ENCODE data around the gene GPR3. TPM values are rescaled to one million over a fixed set of nuclear protein-coding genes. Genes with fewer than 3 reads are reported as not detected.
"Not testable (repeated sequence)": the region's sequence is repeated elsewhere in the genome, so short reads cannot be mapped to it uniquely, and the experiment has no call there.

GPR3 gene
- total and polyA plus RNA-seq, 3 donors from 2014 or later: 0.12 to 0.47 (median 0.20) TPM

DNA sequence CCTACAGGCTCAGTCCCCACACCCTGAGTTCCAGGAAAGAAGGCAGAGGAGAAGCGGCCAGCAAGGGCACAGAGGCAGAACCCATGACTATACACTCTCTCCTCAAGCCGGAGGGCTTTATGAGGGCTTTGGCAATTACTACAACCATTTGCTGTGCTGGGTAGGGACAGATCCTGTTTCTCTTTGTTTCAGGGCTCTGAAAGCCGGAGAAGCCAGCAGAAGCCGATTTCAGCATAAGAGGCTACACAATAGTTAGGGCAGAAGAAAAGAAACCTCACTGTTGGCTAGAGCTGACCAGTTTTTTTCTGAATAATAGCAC is 13.9 kb downstream of the GPR3 start:
- no peaks in the 10 kb centered on the region for H3K9me3 ChIP-seq
- no peak for TF ChIP-seq POLR2A (IDR thresholded peaks at IDR 0.05)
- TF ChIP-seq, protein P1, sequence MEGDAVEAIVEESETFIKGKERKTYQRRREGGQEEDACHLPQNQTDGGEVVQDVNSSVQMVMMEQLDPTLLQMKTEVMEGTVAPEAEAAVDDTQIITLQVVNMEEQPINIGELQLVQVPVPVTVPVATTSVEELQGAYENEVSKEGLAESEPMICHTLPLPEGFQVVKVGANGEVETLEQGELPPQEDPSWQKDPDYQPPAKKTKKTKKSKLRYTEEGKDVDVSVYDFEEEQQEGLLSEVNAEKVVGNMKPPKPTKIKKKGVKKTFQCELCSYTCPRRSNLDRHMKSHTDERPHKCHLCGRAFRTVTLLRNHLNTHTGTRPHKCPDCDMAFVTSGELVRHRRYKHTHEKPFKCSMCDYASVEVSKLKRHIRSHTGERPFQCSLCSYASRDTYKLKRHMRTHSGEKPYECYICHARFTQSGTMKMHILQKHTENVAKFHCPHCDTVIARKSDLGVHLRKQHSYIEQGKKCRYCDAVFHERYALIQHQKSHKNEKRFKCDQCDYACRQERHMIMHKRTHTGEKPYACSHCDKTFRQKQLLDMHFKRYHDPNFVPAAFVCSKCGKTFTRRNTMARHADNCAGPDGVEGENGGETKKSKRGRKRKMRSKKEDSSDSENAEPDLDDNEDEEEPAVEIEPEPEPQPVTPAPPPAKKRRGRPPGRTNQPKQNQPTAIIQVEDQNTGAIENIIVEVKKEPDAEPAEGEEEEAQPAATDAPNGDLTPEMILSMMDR (IDR thresholded peaks at IDR 0.05): no peak
- intact Hi-C loops (cut with DNase I; ENCODE audit: low total_unique reads): no loop called here
- H3K4me3 ChIP-seq: no peak overlapping the region
- 56 to 63% methylated on average over 2 to 4 of the region's 4 CpGs for WGBS, 2 donors
- H3K27me3 ChIP-seq: no peaks in the 10 kb centered on the region
- H3K4me1 ChIP-seq: peaks cover 31% of the 10 kb centered on the region
- no peaks in the 10 kb centered on the region for H3K36me3 ChIP-seq (ENCODE audit: low read depth, missing control alignments)
- H3K27ac ChIP-seq: peak overlapping the region in 1 of 2 donors; percentile 71
- DNase-seq: no peak

DNA sequence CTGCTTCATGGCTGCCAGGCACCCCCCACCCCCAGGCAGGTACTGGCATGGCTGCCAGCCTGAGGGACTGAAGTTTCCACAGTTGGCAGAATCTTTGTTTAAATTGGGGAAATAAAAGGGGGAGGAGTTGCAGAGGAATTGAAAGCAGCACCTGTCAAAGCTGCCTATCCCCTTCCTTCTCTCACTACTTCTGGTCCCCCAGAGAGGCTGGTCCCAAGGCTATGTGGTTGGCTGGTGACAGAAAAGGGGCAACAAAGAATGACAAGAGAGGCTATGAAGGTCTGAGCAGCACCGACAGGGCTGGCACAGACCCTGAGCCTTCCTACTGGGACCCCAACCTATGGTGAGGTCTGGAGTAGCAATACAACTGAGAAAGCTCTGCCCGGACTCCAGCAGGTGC is 14.4 kb downstream of the GPR3 start:
- peaks cover 31% of the 10 kb centered on the region for H3K4me1 ChIP-seq
- H3K9me3 ChIP-seq; DNase-seq; intact Hi-C loops (cut with DNase I; ENCODE audit: low total_unique reads); H3K36me3 ChIP-seq (ENCODE audit: low read depth, missing control alignments); H3K27me3 ChIP-seq; H3K4me3 ChIP-seq: not testable (repeated sequence)
- WGBS, 2 donors: 89 to 95% methylated on average over 2 of the region's 2 CpGs
- H3K27ac ChIP-seq: peak overlapping the region in 1 of 2 donors; percentile 71

DNA sequence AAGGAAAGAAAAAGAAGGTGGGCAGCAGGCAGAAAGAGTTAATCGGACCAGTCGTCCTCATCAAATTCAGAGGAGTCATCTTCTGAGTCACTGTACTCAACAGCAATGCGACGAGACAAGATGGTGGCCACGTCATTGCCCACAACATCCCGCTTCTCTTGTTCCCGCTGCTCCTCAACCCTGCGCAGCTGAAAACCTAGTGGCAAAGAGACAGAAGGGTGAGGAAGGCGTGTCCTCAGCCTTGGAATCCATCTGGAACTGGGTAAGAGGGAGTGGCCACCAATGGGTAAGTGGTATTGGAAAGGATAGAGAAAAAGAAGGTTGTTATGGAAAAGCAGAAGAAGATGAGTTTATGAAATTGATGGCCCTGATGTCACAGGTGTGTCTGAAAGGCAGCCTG is 15.7 kb downstream of the GPR3 start:
- no peak overlapping the region for H3K27ac ChIP-seq
- H3K4me3 ChIP-seq: no peak overlapping the region
- H3K4me1 ChIP-seq: peaks cover 18% of the 10 kb centered on the region
- DNase-seq: no peak
- intact Hi-C loops (cut with DNase I; ENCODE audit: low total_unique reads): no loop called here
- 90 to 94% methylated on average over 9 of the region's 9 CpGs for whole genome bisulfite sequencing, 2 donors
- H3K9me3 ChIP-seq: no peaks in the 10 kb centered on the region
- no peaks in the 10 kb centered on the region for H3K36me3 ChIP-seq (ENCODE audit: low read depth, missing control alignments)
- H3K27me3 ChIP-seq: no peaks in the 10 kb centered on the region
- TF ChIP-seq, protein P1 (IDR thresholded peaks at IDR 0.05): no peak
- no peak for TF ChIP-seq POLR2A (IDR thresholded peaks at IDR 0.05)

DNA sequence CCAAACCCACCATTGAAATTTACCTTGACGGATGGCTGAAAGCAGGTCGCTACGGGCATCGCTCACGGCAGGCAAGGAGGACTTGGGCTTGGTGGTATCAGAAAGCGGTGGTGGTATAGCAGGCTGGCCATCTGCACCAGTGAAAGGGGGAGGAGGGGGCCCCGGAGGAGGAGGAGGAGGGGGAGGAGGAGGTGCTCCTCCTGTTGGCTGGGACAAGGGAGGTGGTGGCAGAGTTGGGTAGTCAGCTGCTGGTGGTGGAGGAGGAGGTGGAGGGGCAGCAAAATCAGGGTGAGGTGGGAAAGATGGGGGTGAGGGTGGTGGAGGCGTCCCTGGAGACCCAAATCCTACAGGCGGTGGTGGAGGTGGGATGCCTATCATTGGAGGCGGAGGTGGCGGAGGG is 17.2 kb downstream of the GPR3 start:
- intact Hi-C loops (cut with DNase I; ENCODE audit: low total_unique reads): loop anchor here (10.0 kb wide), 1 partner anchor 95 kb away; no protein-coding TSS in a partner anchor
- DNase-seq: no peak
- TF ChIP-seq, protein P1 (IDR thresholded peaks at IDR 0.05): no peak
- no peak for TF ChIP-seq POLR2A (IDR thresholded peaks at IDR 0.05)
- H3K9me3 ChIP-seq: no peaks in the 10 kb centered on the region
- H3K27me3 ChIP-seq: no peaks in the 10 kb centered on the region
- H3K36me3 ChIP-seq (ENCODE audit: low read depth, missing control alignments): no peaks in the 10 kb centered on the region
- no peak overlapping the region for H3K4me3 ChIP-seq
- peaks cover 11% of the 10 kb centered on the region for H3K4me1 ChIP-seq
- WGBS, 2 donors: 91 to 92% methylated on average over 11 of the region's 11 CpGs
- H3K27ac ChIP-seq: no peak overlapping the region

DNA sequence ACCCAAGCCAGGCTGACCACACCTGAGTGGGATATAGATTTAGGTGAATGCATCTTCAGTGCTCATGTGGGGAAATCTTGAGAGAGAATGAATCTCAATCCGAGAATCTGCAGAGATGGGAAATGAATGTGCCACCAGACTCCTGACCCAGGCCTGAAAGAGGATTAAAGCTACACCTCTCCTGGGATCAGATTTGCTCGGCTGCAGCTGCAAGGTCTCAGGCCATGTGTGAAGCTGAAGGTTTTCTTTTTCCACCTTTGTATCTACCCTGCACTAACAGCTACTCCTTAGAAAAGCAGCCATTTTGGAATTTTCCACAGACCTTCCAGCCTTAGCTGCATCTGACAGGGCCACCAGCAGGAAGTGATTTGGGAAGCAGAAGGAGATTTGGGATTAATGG is 18.3 kb downstream of the GPR3 start:
- intact Hi-C loops (cut with DNase I; ENCODE audit: low total_unique reads): loop anchor here (10.0 kb wide), 1 partner anchor 94 kb away; no protein-coding TSS in a partner anchor
- 89 to 90% methylated on average over 2 of the region's 2 CpGs for WGBS, 2 donors
- Histone ChIP-seq H3K4me1 (peaks cover 8% of the 10 kb centered on the region), H3K27me3 (no peaks in the 10 kb centered on the region), H3K4me3 (no peak overlapping the region), H3K9me3 (no peaks in the 10 kb centered on the region), H3K27ac (no peak overlapping the region), H3K36me3 (ENCODE audit: low read depth, missing control alignments) (no peaks in the 10 kb centered on the region)
- TF ChIP-seq, protein P1 (IDR thresholded peaks at IDR 0.05): no peak
- TF ChIP-seq POLR2A (IDR thresholded peaks at IDR 0.05): no peak
- DNase-seq: no peak
